EH (cell line): ENCODE measurements around the gene SEPTIN6.

Experiments used
- DNase-seq: peaks from one replicate; pipeline ENCODE4 v3.0.0-alpha.2; 2015; ENCODE audit warnings: low read depth

The SEPTIN6 gene

GRCh38 chrX:119693040-119693995 is at the start of gene SEPTIN6:
SEPTIN6 (minus strand) TSS chrX:119693168; CDS start chrX:119693105, 63 bp downstream.
- DNase-seq: peak; percentile 77

GRCh38 chrX:119738742-119739141 is 45.8 kb upstream of the SEPTIN6 start:
- no peak for DNase-seq

- peak; percentile 7 for DNase-seq
These were observed 43.3 kb upstream of the SEPTIN6 start for GRCh38 chrX:119736206-119736764.

GRCh38 chrX:119735467-119735866 is 42.5 kb upstream of the SEPTIN6 start:
- DNase-seq: no peak

- DNase-seq: no peak
These were observed 42.0 kb upstream of the SEPTIN6 start for GRCh38 chrX:119734897-119735339.

- DNase-seq: peak; percentile 65
These were observed 36.6 kb upstream of the SEPTIN6 start for GRCh38 chrX:119729408-119730201.

- DNase-seq: no peak
These were observed 35.5 kb upstream of the SEPTIN6 start for GRCh38 chrX:119728487-119728886.

GRCh38 chrX:119726900-119727555 is 34.1 kb upstream of the SEPTIN6 start:
- DNase-seq: peak; percentile 24

GRCh38 chrX:119721926-119722325 is 29.0 kb upstream of the SEPTIN6 start:
- no peak for DNase-seq

- peak; percentile 3 for DNase-seq
These were observed 28.5 kb upstream of the SEPTIN6 start for GRCh38 chrX:119721487-119721886.

- no peak for DNase-seq
These were observed 16.7 kb upstream of the SEPTIN6 start for GRCh38 chrX:119709630-119710029.

GRCh38 chrX:119708936-119709335 is 16.0 kb upstream of the SEPTIN6 start:
- peak; percentile 12 for DNase-seq

GRCh38 chrX:119706616-119707015 is 13.6 kb upstream of the SEPTIN6 start:
- no peak for DNase-seq

GRCh38 chrX:119698845-119699244 is 5.9 kb upstream of the SEPTIN6 start:
- DNase-seq: peak; percentile 75

GRCh38 chrX:119696251-119696890 is 3.4 kb upstream of the SEPTIN6 start:
- DNase-seq: no peak

GRCh38 chrX:119695535-119696050 is 2.6 kb upstream of the SEPTIN6 start:
- no peak for DNase-seq

GRCh38 chrX:119694601-119695534 is 1.9 kb upstream of the SEPTIN6 start:
- peak; percentile 11 for DNase-seq

- DNase-seq: no peak
These were observed 1.1 kb upstream of the SEPTIN6 start for GRCh38 chrX:119693996-119694451.

GRCh38 chrX:119692191-119693039 is 553 bp downstream of the SEPTIN6 start:
- peak; percentile 52 for DNase-seq
